ENCODE data around the gene OR2D3.

The OR2D3 gene

GRCh38 chr11:6920702-6921101, at the start of gene OR2D3:
Gene OR2D3, plus strand, starts transcription at chr11:6921002. Its CDS starts 0 bp downstream, at chr11:6921002.
- TF ChIP-seq GATA2 (IDR thresholded peaks at IDR 0.05; ENCODE audit: low read depth, low read length) (no peak), GATA3 (IDR thresholded peaks at IDR 0.05; ENCODE audit: low read depth, low read length) (no peak)

- TF ChIP-seq GATA3 (IDR thresholded peaks at IDR 0.05; ENCODE audit: low read depth, low read length) (no peak), GATA2 (IDR thresholded peaks at IDR 0.05; ENCODE audit: low read depth, low read length) (no peak)
Measured at GRCh38 chr11:6871278-6871677, 49.5 kb upstream of the OR2D3 start.

- TF ChIP-seq GATA2 (IDR thresholded peaks at IDR 0.05; ENCODE audit: low read depth, low read length) (no peak), GATA3 (IDR thresholded peaks at IDR 0.05; ENCODE audit: low read depth, low read length) (no peak)
Measured at GRCh38 chr11:6875761-6876160, 45.0 kb upstream of the OR2D3 start.

GRCh38 chr11:6876325-6876724, 44.5 kb upstream of the OR2D3 start, which contains the start of gene OR10A4:
Gene OR10A4, plus strand, starts transcription at chr11:6876625. Its CDS starts 23 bp downstream, at chr11:6876648.
- no peak for TF ChIP-seq GATA2 (IDR thresholded peaks at IDR 0.05; ENCODE audit: low read depth, low read length)
- no peak for TF ChIP-seq GATA3 (IDR thresholded peaks at IDR 0.05; ENCODE audit: low read depth, low read length)

- TF ChIP-seq GATA3 (IDR thresholded peaks at IDR 0.05; ENCODE audit: low read depth, low read length) (no peak), GATA2 (IDR thresholded peaks at IDR 0.05; ENCODE audit: low read depth, low read length) (no peak)
Measured at GRCh38 chr11:6876914-6877313, 43.9 kb upstream of the OR2D3 start.

- TF ChIP-seq GATA2 (IDR thresholded peaks at IDR 0.05; ENCODE audit: low read depth, low read length): no peak
- TF ChIP-seq GATA3 (IDR thresholded peaks at IDR 0.05; ENCODE audit: low read depth, low read length): no peak
Measured at GRCh38 chr11:6882751-6883150, 38.1 kb upstream of the OR2D3 start.

GRCh38 chr11:6888830-6889229, 32.0 kb upstream of the OR2D3 start:
- TF ChIP-seq GATA3 (IDR thresholded peaks at IDR 0.05; ENCODE audit: low read depth, low read length) (no peak), GATA2 (IDR thresholded peaks at IDR 0.05; ENCODE audit: low read depth, low read length) (no peak)

GRCh38 chr11:6889835-6890234, 31.0 kb upstream of the OR2D3 start:
- TF ChIP-seq GATA2 (IDR thresholded peaks at IDR 0.05; ENCODE audit: low read depth, low read length): no peak
- TF ChIP-seq GATA3 (IDR thresholded peaks at IDR 0.05; ENCODE audit: low read depth, low read length): no peak

- no peak for TF ChIP-seq GATA3 (IDR thresholded peaks at IDR 0.05; ENCODE audit: low read depth, low read length)
- no peak for TF ChIP-seq GATA2 (IDR thresholded peaks at IDR 0.05; ENCODE audit: low read depth, low read length)
Measured at GRCh38 chr11:6892400-6892799, 28.4 kb upstream of the OR2D3 start, which contains the start of gene OR2D2. Gene OR2D2, minus strand, starts transcription at chr11:6892500. Its CDS starts 0 bp downstream, at chr11:6892500.

- TF ChIP-seq GATA2 (IDR thresholded peaks at IDR 0.05; ENCODE audit: low read depth, low read length) (no peak), GATA3 (IDR thresholded peaks at IDR 0.05; ENCODE audit: low read depth, low read length) (no peak)
Measured at GRCh38 chr11:6894097-6894496, 26.7 kb upstream of the OR2D3 start.

GRCh38 chr11:6895010-6895409, 25.8 kb upstream of the OR2D3 start:
- no peak for TF ChIP-seq GATA3 (IDR thresholded peaks at IDR 0.05; ENCODE audit: low read depth, low read length)

GRCh38 chr11:6898911-6899310, 21.9 kb upstream of the OR2D3 start:
- no peak for TF ChIP-seq GATA2 (IDR thresholded peaks at IDR 0.05; ENCODE audit: low read depth, low read length)
- no peak for TF ChIP-seq GATA3 (IDR thresholded peaks at IDR 0.05; ENCODE audit: low read depth, low read length)

- TF ChIP-seq GATA3 (IDR thresholded peaks at IDR 0.05; ENCODE audit: low read depth, low read length) (no peak), GATA2 (IDR thresholded peaks at IDR 0.05; ENCODE audit: low read depth, low read length) (no peak)
Measured at GRCh38 chr11:6900327-6900999, 20.3 kb upstream of the OR2D3 start.

- TF ChIP-seq GATA2 (IDR thresholded peaks at IDR 0.05; ENCODE audit: low read depth, low read length): no peak
- no peak for TF ChIP-seq GATA3 (IDR thresholded peaks at IDR 0.05; ENCODE audit: low read depth, low read length)
Measured at GRCh38 chr11:6911378-6911777, 9.4 kb upstream of the OR2D3 start.

GRCh38 chr11:6911948-6912347, 8.9 kb upstream of the OR2D3 start:
- TF ChIP-seq GATA2 (IDR thresholded peaks at IDR 0.05; ENCODE audit: low read depth, low read length) (no peak), GATA3 (IDR thresholded peaks at IDR 0.05; ENCODE audit: low read depth, low read length) (no peak)

Data from SH-SY5Y (cell line).